OCI-LY3 (cell line): ENCODE measurements around the gene DOCK6.

ENCODE experiments used
- H2AFZ ChIP-seq: fragments of 200-600, 300-600 bp; shearing (Covaris generic); 2 replicates; pipeline ENCODE4 v1.6.0; 2014; ENCODE audit warnings: antibody characterized with exemption, low read depth, low read length
- H3K27ac ChIP-seq: fragments of 200-600, 300-600 bp; sonication (generic); 2 replicates; pipeline ENCODE4 v1.5.1; 2014; ENCODE audit warnings: mild to moderate bottlenecking, low read length, moderate library complexity, mixed read lengths
- H3K27me3 ChIP-seq: fragments of 200-600, 300-600 bp; sonication (generic); 2 replicates; pipeline ENCODE4 v1.6.1; 2014; ENCODE audit warnings: low read depth, low read length, mixed read lengths
- H3K36me3 ChIP-seq: fragments of 200-600, 300-600 bp; sonication (generic); replicated peaks from 2 replicates; pipeline ENCODE3; 2014; ENCODE audit warnings: low read depth, low read length, mixed read lengths
- H3K4me1 ChIP-seq: fragments of 300-600, 200-600 bp; sonication (generic); 2 replicates; pipeline ENCODE4 v1.6.1; 2014; ENCODE audit warnings: low read length, mixed read lengths
- H3K4me2 ChIP-seq: fragments of 200-600, 300-600 bp; sonication (generic); 2 replicates; pipeline ENCODE4 v1.6.1; 2014; ENCODE audit warnings: low read length, mixed read lengths
- H3K4me3 ChIP-seq: fragments of 300-600, 200-600 bp; sonication (generic); 2 replicates; pipeline ENCODE4 v1.5.1; 2014; ENCODE audit warnings: antibody characterized with exemption, mild to moderate bottlenecking, low read length, moderate library complexity
- H3K79me2 ChIP-seq: fragments of 300-600, 200-600 bp; shearing (Covaris generic); 2 replicates; pipeline ENCODE4 v1.6.1; 2014; ENCODE audit warnings: mild to moderate bottlenecking, low read length, mixed read lengths
- H3K9ac ChIP-seq: fragments of 300-600, 200-600 bp; shearing (Covaris generic); 2 replicates; pipeline ENCODE4 v1.6.0; 2014; ENCODE audit warnings: mild to moderate bottlenecking, low read length, moderate library complexity
- H3K9me3 ChIP-seq: fragments of 200-600, 300-600 bp; shearing (Covaris generic); 2 replicates; pipeline ENCODE4 v1.6.1; 2014; ENCODE audit warnings: low read length, mixed read lengths; ENCODE audit not compliant: insufficient read depth
- H4K20me1 ChIP-seq: fragments of 200-600, 300-600 bp; sonication (generic); 2 replicates; pipeline ENCODE4 v1.6.1; 2016; ENCODE audit warnings: low read length, mixed read lengths; ENCODE audit not compliant: insufficient read depth
- EZH2phosphoT487 ChIP-seq: fragments of 200-600 bp; shearing (Covaris generic); IDR thresholded peaks from 2 replicates; pipeline ENCODE4 v1.6.1; 2018; ENCODE audit warnings: antibody characterized with exemption, mixed run types, low read depth
- TF ChIP-seq, protein P1 (sequence below): fragments of 200-600, 300-600 bp; sonication (generic); IDR thresholded peaks from 2 replicates; pipeline ENCODE4 v1.5.1; 2014; ENCODE audit warnings: antibody characterized with exemption, low read length, low read depth

The DOCK6 gene

DNA sequence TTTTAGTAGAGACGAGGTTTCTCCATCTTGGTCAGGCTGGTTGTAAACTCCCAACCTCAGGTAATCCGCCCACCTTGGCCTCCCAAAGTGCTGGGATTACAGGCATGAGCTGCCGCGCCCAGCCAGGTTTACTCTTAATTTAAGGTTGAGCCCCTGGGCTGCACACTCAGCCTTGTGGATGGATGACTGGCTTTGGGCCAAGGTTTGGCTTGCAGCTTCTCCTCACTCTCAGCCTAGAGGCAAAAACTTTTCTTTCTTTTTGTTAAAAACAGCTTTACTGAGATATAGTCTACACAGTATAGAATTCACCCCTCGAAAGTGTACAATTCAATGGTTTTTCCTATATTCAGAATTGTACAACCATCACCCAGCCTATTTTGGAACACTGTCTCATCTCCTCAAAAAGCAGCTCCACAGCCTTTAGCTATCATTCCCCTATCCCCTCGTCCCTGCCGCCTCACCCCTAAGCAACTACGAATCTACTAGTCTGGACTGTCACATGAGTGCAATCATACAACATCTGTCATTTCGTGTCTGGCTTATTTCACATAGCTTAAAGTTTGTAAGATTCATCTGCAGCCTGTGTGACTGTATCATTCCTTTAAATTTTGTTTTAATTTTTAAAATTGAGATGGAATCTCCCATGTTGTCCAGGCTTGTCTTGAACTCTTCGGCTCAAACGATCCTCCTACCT, 19.2 kb upstream of the DOCK6 start:
- no peak for TF ChIP-seq EZH2phosphoT487
- TF ChIP-seq, protein P1, sequence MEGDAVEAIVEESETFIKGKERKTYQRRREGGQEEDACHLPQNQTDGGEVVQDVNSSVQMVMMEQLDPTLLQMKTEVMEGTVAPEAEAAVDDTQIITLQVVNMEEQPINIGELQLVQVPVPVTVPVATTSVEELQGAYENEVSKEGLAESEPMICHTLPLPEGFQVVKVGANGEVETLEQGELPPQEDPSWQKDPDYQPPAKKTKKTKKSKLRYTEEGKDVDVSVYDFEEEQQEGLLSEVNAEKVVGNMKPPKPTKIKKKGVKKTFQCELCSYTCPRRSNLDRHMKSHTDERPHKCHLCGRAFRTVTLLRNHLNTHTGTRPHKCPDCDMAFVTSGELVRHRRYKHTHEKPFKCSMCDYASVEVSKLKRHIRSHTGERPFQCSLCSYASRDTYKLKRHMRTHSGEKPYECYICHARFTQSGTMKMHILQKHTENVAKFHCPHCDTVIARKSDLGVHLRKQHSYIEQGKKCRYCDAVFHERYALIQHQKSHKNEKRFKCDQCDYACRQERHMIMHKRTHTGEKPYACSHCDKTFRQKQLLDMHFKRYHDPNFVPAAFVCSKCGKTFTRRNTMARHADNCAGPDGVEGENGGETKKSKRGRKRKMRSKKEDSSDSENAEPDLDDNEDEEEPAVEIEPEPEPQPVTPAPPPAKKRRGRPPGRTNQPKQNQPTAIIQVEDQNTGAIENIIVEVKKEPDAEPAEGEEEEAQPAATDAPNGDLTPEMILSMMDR = no peak
- H3K4me2 ChIP-seq = no peak overlapping the region
- H3K27me3 ChIP-seq = peaks cover 7% of the 10 kb centered on the region
- no peak overlapping the region for H3K9ac ChIP-seq
- H3K36me3 ChIP-seq = no peaks in the 10 kb centered on the region
- H3K9me3 ChIP-seq = no peaks in the 10 kb centered on the region
- no peaks in the 10 kb centered on the region for H3K4me1 ChIP-seq
- no peaks in the 10 kb centered on the region for H4K20me1 ChIP-seq
- H2AFZ ChIP-seq = no peak overlapping the region
- H3K79me2 ChIP-seq = no peaks in the 10 kb centered on the region
- H3K4me3 ChIP-seq = no peak overlapping the region
- H3K27ac ChIP-seq = no peak overlapping the region

DNA sequence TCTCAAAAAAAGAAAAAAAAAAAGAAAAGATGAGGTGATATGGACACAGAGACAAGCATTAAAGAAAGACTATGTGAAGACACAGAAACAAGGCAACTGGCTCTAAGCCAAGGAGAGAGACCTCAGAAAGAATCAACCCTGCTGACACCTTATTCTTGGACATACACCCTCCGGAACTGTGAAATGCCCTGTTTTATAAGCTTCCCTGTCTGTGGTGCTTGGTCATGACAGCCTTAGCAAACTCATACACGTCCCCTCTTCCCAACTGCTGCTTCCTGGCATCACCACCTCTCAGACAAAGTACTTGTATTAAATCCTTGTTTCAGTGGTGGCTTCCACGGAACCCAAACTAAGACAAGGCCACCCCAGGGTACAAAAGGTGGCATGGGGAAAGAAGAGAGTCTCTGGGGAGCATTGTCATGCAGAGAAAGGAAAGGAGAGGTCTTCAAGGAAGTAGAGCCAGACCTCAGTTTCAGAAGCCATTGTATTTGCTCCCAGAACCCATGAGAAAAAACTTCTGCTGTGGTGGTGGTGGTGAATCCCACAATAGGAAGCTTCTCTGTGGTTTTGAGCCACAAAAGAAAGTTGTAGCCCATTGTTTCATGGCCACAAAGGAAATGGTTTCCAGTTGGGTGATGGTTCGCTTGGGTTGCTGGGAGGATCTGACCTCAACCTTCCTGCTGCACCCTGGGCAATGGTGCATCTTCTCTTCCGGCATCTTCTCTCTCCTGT, 17.3 kb upstream of the DOCK6 start:
- Histone ChIP-seq H3K4me3 (no peak overlapping the region), H3K79me2 (no peaks in the 10 kb centered on the region), H3K36me3 (no peaks in the 10 kb centered on the region), H3K4me1 (no peaks in the 10 kb centered on the region), H2AFZ (peak overlapping the region; percentile 4; the same call in 1 of the 2 replicates), H3K27me3 (peaks cover 11% of the 10 kb centered on the region), H3K9me3 (no peaks in the 10 kb centered on the region), H3K4me2 (no peak overlapping the region), H3K27ac (no peak overlapping the region), H4K20me1 (no peaks in the 10 kb centered on the region), H3K9ac (no peak overlapping the region)
- TF ChIP-seq EZH2phosphoT487 = no peak
- TF ChIP-seq, protein P1 = no peak

DNA sequence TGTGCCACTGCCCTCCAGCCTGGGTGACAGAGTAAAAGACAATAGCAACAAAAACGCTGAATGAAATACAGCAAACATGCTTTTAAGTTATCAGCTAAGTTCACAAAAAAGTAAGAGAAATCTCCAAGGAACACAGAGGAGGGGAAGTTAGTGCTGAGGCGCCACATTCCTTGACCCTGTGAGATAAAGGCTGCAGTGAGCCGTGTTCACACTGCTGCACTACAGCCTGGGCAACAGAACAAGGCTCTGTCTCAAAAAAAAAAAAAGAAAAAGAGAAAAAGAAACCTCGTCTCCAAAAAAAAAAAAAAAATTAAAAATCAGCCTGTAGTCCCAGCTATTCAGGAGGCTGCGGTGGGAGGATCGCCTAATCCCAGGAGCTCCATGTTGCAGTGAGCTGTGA, 16.3 kb upstream of the DOCK6 start:
- Histone ChIP-seq H3K27me3 (peaks cover 11% of the 10 kb centered on the region), H3K79me2 (no peaks in the 10 kb centered on the region), H3K4me3 (no peak overlapping the region), H2AFZ (no peak overlapping the region), H3K9me3 (no peaks in the 10 kb centered on the region), H4K20me1 (no peaks in the 10 kb centered on the region), H3K4me2 (no peak overlapping the region), H3K9ac (no peak overlapping the region), H3K36me3 (no peaks in the 10 kb centered on the region), H3K27ac (no peak overlapping the region), H3K4me1 (no peaks in the 10 kb centered on the region)
- TF ChIP-seq EZH2phosphoT487 = no peak
- TF ChIP-seq, protein P1 = no peak

DNA sequence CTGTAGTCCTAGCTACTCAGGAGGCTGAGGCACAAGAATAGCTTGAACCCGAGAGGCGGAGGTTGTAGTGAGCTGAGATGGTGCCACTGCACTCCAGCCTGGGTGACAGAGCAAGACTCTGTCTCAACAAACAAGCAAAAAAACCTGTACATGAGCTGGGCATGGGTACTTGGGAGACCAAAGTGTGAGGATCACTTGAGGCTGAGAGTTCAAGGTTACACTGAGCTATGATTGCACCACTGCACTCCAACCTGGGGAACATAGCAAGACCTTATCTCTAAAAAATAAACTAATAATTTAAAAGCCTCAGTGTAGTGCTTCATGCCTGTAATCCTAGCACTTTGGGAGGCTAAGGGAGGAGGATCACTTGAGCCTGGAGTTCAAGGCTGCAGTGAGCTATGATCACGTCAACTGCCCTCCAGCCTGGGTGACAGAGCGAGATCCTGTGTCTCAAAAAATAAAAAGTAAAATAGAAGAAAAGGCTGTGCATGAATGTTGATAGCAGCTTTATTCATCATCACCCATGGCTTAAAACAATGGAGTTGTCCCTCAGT, 12.3 kb upstream of the DOCK6 start:
- no peak for TF ChIP-seq EZH2phosphoT487
- TF ChIP-seq, protein P1 = no peak
- H3K9me3 ChIP-seq = no peaks in the 10 kb centered on the region
- no peak overlapping the region for H3K27ac ChIP-seq
- peaks cover 8% of the 10 kb centered on the region for H3K27me3 ChIP-seq
- H3K4me1 ChIP-seq = no peaks in the 10 kb centered on the region
- no peak overlapping the region for H3K9ac ChIP-seq
- no peak overlapping the region for H3K4me3 ChIP-seq
- H3K36me3 ChIP-seq = no peaks in the 10 kb centered on the region
- no peak overlapping the region for H3K4me2 ChIP-seq
- no peaks in the 10 kb centered on the region for H3K79me2 ChIP-seq
- H4K20me1 ChIP-seq = no peaks in the 10 kb centered on the region
- H2AFZ ChIP-seq = no peak overlapping the region
